HG03159 (cell line): Measurements from ENCODE around the gene RABGGTA.

Source experiments
- ATAC-seq: cut with Tn5 transposase; IDR thresholded peaks from one replicate; pipeline ENCODE4 v1.9.1; 2021; ENCODE audit warnings: mild to moderate bottlenecking, moderate library complexity; ENCODE audit not compliant: unreplicated experiment

Gene RABGGTA

DNA sequence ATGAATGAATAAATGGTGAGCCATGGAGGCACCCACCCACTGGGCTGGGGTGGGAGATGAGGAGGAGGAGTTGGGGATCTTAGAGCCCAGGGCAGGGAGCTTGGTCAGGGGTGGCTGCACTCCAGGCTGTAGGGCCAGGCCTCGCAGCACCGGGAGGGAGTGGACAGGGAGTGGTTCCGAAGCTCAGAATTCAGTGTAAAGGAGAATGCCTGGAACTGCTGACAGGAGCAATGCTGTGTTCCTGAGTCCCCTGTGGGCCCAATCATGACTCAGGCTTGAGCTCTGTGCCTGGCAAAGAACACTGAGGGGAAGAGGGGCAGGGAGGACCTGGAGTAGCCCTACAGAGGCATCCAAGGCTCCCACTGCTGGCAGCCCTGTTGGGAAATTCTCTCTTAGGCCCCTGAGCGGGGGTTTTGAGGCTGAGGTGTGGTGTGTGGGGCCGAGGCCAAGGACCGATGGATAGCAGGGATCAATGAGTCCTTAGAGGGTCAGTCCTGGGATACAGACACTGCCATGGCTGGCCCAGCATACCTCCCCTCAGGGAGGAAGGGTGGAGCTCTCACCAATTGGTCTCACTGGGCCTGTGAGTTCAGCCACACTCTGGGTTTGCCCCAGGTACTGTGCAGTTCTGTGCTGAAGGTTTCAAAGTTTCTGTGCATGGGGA is 9.5 kb upstream of the RABGGTA start:
- no peak for ATAC-seq

DNA sequence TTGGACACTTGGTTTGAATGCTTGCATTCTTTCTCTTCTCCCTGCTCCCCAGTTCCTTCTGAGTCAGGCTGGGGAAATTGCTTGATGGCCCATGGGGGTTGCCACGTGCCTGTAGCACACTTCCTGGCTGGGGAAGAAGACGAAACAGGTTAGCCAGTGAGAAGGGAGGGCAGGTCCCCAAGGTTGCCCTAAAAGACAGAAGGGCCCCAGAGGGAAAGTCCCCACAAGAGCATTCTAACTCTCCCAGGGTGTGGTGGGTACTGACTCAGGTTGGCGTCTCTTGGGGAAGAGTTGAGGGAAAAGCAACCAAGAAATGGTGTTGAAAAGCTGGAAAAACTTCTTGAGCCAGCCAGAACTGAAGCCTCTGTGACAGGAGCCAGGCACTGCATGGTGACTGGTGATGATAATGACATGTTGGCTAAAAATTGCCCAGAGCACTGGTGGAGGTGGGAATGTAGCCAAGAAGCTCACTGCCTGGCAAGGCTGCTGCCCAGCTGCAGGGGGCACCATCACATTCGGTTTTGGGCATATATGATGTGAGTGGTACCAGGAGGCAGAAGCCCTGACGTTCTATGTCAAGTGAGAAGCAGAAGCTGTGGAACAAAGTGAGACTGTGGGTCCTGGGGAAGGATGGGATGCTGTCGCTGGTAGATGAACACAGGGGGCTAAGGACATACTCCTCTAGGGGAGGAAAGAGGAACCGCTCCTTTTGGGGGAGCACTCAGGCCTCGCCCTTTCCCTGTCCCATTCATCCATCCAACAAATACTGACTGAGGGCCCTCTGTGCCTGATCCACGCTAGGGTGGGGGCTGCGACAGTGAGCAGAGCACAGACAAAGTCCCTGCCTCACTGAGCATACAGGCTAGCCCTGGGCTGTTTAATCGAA is 8.1 kb upstream of the RABGGTA start:
- ATAC-seq: no peak

DNA sequence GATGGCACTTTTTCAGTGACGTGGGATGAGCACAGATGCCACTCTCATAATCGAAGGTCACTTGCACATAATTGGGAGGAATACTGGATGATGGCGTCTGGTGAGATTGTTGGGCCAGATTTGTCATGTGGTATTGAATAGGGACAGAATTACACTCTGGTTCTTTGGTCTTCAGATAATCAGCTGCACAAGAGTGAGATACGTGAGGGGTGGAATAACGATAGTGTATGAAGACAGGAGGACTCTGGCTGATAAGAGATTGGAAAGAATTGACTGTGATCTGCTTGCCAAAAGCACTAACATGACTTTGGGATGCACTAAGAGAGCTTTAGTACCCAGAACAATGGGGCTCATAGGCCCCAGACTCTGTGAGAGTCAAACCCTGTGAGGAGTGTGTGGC is 7.0 kb upstream of the RABGGTA start:
- ATAC-seq: no peak

DNA sequence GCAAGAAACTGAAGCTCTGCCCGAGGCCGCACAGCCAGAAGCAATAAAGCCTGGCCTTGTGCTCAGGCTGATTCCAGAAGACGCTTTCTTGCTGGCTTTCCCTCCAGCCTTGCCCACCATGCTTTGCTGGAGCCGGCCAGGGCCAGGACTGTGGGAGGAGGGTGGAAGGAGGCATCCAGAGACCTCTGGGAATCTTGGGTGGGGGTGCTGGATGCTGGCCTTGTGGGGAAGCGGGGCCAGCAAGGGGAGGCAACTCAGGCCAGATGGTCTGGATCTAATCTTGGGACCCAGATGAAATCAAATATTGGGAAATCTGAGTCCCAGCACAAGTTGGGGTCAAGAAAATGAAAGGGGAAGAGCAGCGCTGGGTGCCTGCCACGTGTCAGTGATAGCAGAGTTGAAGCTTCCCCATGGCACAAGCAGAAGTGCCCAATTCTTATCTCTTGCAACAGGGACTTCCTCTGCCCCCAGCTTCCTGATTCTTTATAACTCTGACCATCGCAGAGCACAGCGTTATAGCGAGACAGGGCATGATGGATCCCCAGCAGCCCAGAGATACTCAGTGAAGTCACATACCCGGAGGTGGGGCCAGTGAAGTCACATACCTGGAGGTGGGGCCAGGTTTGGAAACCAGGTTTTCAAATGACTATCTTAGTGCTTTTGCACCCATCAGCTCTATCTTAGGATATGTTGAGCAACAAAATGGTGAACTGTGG is 6.4 kb upstream of the RABGGTA start:
- no peak for ATAC-seq

DNA sequence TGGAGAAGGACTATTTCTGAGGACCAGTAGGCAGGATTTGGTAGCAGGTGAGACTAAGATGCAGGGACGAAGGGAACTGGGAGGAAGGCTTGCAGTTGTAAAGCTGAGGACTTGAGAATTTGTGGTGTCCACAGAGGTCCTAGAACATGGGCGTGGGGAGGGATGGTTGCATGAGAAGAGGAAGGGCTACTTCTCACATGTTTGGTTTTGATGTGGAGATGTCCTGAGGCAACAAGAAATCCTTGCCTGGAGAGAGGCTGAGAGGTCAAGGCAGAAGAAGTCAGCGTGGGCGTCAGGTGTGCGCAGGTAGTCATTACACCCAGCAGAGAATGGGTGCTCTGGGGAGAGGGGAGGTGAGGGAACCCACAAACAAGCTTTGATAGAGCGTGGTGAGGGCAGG is 5.7 kb upstream of the RABGGTA start:
- no peak for ATAC-seq

DNA sequence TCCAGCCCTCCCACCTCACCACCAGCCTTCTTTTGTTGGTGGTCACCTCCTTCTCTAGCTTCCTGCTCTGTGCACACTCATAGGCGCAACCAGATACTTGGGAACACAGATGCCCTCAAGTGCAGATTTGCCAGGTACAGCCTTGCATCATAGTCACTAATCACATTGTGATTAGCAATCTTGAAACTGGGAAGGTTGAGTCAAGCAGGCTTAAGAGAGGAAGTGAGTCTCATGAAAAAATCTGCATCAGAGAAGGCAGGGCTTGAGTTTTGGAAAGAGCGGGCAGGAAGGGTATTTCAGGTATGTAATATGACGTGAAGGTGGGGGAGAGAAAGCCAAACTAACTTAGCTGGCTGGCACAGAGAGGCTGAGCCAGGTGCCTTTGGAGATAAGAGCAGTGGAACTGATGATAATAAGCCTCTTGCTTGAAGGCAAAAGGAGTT is 2.7 kb upstream of the RABGGTA start:
- peak; percentile 37 for ATAC-seq

DNA sequence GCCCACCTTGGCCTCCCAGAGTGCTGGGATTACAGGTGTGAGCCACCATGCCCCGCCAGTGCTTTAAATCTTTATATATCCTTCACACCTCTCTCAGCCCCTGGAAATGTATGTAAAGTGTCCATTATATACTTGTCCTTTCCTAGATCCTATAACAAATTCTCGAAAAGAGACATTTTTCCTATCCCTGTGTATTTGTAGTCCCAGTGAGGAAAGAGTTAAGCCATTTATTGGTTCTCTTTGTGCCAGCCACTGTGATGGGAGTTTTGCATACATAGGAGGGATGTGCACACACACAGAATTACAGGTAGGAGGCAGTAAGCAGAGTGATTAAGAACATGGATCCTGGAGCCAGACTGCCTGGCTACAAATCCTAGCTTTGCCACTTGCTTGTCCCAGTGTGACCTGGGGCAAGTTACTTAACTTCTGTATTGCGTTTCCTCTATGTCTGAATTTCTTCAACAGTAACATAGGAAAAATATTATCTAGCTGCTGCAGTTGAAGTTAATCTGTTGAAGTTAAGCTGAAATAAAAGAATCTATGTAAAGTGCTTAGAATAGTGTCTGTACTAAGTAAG is 2.1 kb upstream of the RABGGTA start:
- no peak for ATAC-seq

DNA sequence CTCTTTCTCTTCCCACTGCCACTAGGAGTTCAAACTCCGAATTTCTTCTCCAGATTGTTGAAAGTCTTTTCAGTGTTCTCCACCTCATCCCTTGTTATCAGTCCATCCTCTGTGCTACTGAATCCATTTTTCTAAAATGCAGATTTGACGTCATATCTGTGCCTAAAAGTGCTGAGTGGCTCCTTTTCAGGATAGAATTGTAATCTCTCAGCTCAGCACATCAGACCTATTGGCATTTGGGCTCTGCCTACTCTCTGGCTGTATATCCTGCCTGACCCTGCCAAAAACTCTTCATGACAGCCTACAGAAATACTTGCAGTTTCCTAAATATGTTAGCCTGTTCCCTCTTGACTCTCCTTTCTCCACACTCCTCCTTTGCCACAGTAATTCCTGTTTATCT is 1.1 kb upstream of the RABGGTA start:
- no peak for ATAC-seq

DNA sequence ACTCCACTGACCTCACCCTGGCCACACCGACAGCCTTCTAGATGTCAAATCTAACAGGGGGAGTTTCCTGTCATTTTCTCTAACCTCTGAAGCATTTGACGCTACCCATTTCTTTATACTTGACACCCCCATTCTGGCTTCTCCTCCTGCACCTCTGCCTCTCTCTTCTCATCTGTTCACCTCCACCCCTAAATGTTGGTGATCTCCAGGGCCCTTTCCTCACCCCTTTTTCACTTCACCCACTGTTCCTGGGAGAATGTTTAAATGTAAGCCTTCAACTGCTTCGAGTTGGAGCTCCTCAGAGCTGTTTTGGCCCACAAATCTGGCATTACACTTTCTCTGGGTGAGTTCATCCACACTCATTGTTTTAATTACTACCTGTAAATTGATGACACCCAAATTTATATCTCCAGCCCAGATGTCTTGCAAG is 452 bp upstream of the RABGGTA start:
- ATAC-seq: no peak

DNA sequence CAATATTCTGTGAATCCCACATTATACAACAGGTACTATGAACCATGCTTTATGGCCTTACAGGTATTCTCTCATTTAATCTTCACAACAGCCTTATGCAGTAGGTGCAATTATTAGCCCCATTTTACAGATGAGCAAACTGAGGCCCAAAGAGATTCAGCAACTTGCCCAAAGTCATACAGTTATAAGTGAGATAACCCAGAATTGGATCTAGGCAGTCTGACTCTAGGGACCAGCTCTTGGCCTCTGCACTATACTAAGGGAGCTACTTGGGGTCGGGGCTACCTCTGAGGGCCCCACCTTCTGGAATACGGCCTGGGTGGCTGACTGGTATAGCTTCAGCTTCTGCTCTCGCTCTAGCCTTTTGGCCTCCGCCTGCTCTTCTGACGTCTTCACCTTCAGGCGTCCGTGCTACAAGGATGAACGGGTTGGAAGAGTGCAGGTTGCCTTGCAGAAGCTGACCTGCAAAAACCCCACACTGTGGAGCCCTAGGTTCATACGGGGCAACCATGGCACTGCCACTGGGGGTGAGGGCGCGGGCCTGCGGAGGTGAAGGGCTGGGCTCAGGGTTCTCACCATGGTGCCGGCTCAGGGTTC is 762 bp downstream of the RABGGTA start:
- no peak for ATAC-seq

DNA sequence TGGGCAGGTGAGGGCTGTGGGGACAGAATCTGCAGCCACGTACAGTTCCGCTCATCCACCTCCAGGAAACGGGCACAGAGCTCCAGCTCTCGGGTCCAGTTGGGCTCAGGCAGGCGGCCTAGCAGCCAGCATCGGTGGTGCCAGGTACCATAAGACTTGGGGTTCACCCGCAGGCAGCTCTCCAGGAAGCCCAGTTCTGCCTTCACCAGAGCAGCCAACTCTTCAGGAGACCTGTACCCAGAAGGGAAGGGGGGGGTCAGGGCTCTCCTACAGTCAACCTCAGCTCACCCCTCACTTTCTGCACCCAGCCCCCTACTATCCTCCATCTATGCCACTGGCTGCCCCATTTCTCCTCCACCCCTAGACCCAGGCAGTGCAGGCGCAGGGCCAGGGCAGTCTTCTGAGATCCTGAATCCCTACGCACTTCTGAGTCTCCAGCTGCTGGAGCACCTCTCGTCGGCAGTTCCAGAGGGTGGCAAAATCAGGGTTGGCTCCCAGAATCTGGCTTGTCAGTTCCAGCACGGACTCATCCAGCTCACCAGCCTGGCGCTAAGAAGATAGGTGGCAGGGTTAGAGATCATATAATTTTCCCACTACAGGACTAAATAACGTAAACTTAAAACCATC is 1.4 kb downstream of the RABGGTA start:
- no peak for ATAC-seq

DNA sequence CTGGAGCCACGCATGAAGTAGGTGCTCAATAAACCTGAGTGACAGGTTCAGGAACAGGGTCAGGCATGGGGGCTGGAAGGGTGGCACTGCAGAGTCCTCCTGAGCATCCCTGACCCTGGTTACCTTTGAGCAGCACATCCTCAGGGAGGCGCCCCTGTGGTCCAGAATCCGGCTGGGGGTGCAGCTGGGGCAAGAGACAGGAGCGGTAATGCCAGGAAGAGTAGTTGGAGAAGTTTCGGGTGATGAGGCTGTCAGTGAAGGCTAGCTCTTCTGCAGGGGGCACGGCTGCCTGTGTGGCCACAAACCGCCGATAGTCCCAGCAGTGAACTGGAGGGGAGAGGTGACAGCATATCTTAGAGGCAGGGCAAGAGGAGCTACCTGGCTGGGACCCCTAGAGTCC is 2.0 kb downstream of the RABGGTA start:
- no peak for ATAC-seq

DNA sequence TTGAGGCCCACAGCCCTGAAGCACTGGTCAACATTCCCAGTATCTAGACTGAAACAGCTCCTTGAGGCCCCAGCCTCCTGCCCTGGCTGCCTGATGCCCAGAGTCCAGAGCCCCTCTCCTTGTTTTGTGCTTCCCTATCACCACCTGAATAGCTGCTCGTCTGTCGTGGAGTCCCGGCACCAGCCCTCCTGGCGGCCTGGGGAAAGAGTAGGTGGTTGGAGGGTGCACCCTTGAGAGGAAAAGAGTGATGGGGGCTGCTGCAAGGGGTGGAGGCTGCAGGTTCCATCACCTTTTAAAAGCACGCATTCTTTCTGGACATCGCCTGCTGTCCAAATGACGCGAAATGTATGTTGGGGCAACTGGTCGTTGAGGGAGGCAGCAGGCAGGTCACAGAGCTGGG is 3.2 kb downstream of the RABGGTA start:
- ATAC-seq: no peak

DNA sequence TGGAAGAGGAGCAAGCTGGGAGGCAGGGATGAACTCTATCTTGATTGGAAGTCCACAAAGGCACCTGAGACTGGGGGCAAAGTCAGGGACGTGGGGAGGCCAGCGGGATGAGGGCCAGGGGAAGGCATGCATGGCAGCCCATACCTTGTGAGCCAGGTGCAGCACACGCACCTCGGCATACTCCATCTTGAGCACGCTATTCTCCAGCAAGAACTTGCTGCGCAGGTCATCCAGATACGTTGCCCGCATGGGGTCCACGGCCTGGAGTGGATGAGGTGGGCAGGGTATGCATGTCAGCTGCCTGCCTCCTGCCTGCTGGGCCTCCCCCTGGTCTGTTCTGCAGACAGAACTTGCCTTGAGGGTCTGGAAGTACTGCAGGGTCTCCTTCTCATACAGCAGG is 3.9 kb downstream of the RABGGTA start:
- ATAC-seq: no peak

DNA sequence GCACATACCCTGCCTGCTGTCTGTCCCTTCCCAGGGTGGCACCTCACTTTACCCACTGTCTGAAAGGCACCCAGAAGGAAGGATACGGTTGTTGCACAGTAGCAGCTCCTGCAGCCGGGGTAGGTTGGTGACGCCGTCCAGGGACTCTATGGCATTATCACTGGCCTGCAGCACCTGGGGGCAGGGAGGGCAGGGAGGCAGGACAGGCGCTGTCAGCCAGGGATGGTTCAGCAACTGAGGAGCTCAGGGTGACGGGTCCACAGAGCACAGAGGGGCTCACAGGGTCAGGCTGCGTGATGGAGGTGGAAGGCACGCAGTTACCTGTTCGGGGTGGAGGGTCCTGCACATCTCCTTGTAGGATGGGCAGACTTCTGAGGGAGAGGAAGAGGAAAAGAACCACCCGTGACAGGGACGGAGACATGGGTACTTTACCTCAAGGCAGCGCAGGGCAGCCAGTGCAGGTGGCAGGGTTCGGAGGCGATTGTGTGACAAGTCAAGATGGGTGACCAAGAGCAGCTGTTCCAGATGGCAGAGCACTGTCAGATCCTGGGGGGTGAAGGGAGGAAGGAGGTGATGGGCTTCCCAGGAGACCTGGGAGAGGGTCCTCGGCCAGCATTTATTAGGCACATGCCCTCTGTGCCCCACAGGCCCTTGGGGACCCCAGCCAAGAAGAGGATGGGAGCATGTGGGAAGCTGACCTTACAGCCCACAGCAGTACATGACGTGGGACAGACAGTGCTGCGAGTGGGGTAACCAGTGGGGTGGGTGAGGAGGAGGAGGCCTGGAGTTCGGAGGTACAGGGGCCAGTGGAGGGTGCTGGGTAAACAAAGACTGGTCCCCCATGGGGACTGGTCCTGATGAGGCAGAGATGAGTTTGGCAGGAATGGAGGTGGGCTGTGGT is 4.8 kb downstream of the RABGGTA start:
- no peak for ATAC-seq

DNA sequence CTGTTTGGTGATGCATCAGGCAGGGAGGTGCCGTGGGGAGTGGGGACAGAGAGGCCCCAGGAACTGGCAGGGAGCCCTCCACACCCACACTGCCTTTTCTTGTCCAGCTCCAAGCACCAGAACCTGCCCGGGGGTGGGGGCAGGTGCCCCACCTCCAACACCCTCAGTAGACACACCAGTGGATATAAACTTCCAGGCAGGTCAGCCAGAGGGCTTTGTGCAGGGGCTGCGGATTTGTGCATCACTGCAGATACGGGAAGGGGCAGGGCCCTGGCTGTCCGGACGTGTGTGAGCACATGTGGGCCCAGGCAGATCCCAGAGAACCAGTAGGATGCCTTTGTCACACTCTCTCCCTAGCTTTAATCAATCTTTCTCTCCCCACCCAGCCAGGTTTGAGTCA is 7.1 kb downstream of the RABGGTA start:
- no peak for ATAC-seq

DNA sequence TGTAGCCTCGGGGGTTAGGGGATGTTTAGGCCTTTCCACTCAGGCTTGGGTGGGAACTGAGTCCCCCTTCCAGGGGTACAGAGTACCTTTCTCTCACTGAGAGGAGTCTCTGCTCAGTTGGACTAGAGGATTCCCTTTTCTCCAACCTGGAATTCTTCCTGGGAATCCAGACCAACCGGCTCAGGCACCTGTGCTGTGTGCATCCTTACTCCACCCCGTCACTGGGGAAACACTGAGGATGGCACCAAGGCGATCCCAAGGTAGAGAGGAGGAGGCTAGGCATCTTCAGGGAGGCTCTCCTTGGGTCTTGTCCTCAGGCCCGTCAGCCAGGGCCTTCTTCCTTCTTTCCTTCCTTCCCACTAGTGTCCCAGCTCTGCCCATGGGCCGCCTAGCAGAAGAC is 7.5 kb downstream of the RABGGTA start:
- no peak for ATAC-seq

DNA sequence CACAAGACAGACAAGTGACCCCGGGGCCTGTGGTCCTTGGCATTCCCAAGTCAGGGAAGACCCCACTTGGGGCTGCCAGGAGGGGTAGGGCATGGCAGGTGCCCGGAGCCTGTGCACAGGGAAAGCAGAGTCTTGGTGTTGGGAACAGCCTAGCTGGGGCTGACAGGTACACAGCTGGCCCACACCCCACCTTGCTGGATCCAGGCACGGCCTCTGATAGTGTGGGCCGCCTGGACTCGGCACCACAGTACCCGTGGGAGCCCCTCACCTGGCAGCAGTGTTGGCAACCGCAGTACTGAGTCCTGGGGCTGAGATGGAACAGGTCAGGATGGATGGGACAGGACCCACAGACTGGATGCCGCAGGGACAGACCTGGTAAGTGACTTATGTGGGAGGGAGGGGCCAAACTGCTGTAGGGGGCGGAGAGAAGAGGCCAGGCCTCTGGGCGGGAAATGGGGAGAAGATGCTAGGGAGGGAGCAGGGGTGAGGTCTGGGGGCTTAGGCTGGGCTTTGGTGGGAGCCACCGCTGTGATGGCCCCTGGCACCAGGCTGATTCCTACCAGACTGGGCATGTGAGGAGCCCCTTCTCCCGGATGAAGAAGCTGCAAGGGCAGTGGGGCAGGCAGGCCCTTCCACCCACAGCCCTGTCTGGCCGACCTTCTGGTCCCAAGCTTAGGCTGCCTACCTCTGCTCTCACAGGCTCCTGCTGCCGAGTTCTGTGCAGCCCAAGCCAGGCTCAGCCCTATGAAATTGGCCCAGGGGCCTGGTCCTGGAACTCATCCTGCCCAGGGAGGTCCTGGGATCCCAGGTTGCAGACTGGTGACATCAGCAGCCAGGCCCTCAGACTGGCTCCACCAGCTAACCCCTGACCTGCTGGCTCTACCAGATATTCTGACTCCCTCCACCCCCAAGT is 8.3 kb downstream of the RABGGTA start, which contains the start of gene TGM1:
TSS of gene TGM1 (minus strand) at position 357 of the 913 bp plus-strand sequence. CDS start 825 bp downstream, outside the sequence.
- no peak for ATAC-seq
